Type B pancreatic cell (in vitro differentiated cells): Measurements from ENCODE around the gene DUSP3. TPM values are rescaled to one million over a fixed set of nuclear protein-coding genes. Genes with fewer than 3 reads are reported as not detected.

Experiments
- DNase-seq: peaks from one replicate; pipeline ENCODE4 v3.0.0; 2021; ENCODE audit warnings: mixed read lengths; ENCODE audit not compliant: unreplicated experiment; ENCODE audit errors: extremely low spot score
- H3K27ac Mint-ChIP-seq: 2 replicates; pipeline ENCODE4 v1.8.0; 2021; ENCODE audit warnings: mild to moderate bottlenecking, mixed read lengths
- H3K27me3 Mint-ChIP-seq: 2 replicates; pipeline ENCODE4 v1.8.0; 2021; ENCODE audit warnings: mixed read lengths
- H3K36me3 Mint-ChIP-seq: 2 replicates; pipeline ENCODE4 v1.8.0; 2021; ENCODE audit warnings: mixed read lengths
- H3K4me1 Mint-ChIP-seq: one replicate; pipeline ENCODE4 v1.8.0; 2021; ENCODE audit warnings: mixed read lengths; ENCODE audit not compliant: unreplicated experiment
- H3K4me3 Mint-ChIP-seq: 2 replicates; pipeline ENCODE4 v1.8.0; 2021; ENCODE audit warnings: mild to moderate bottlenecking, mixed read lengths
- H3K9me3 Mint-ChIP-seq: 2 replicates; pipeline ENCODE4 v1.8.0; 2021; ENCODE audit warnings: mixed read lengths
- total RNA-seq: library from RNA; stranded (reverse); gene quantifications from 2 replicates; pipeline ENCODE4 v1.2.1, GENCODE V29; 2021; ENCODE audit warnings: low replicate concordance
- TF ChIP-seq, protein P1 (sequence below): fragments of 200-600 bp; sonication (generic); conservative IDR thresholded peaks from 2 replicates; pipeline ENCODE4 v1.5.0; 2021; ENCODE audit warnings: antibody characterized with exemption, mild to moderate bottlenecking

DUSP3 gene
- total RNA-seq, 1 donor from 2014 or later, result 36.4 TPM

DNA sequence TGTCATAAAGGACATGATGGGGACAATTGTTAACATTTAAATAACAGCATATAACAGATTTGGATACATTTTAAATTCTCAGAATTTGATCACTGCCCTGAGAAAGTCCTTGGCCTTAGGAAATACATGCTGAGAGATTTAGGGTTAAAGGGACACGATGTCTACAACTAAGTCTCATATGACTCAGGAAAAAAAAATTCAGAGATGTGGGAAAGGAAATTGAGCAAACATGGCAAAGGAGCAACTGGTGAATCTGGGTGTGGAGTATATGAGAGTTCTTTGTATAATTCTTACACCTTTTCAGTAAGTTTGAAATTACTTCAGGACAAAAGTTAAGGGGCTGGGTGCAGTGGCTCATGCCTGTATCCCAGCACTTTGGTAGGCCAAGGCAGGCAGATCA is 35.9 kb upstream of the DUSP3 start:
- Mint-ChIP-seq H3K9me3 (no peaks in the 10 kb centered on the region), H3K36me3 (peaks cover 3% of the 10 kb centered on the region), H3K4me3 (no peak overlapping the region), H3K4me1 (no peaks in the 10 kb centered on the region), H3K27me3 (no peaks in the 10 kb centered on the region), H3K27ac (no peak overlapping the region)
- TF ChIP-seq, protein P1, sequence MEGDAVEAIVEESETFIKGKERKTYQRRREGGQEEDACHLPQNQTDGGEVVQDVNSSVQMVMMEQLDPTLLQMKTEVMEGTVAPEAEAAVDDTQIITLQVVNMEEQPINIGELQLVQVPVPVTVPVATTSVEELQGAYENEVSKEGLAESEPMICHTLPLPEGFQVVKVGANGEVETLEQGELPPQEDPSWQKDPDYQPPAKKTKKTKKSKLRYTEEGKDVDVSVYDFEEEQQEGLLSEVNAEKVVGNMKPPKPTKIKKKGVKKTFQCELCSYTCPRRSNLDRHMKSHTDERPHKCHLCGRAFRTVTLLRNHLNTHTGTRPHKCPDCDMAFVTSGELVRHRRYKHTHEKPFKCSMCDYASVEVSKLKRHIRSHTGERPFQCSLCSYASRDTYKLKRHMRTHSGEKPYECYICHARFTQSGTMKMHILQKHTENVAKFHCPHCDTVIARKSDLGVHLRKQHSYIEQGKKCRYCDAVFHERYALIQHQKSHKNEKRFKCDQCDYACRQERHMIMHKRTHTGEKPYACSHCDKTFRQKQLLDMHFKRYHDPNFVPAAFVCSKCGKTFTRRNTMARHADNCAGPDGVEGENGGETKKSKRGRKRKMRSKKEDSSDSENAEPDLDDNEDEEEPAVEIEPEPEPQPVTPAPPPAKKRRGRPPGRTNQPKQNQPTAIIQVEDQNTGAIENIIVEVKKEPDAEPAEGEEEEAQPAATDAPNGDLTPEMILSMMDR, result no peak
- DNase-seq, result no peak

DNA sequence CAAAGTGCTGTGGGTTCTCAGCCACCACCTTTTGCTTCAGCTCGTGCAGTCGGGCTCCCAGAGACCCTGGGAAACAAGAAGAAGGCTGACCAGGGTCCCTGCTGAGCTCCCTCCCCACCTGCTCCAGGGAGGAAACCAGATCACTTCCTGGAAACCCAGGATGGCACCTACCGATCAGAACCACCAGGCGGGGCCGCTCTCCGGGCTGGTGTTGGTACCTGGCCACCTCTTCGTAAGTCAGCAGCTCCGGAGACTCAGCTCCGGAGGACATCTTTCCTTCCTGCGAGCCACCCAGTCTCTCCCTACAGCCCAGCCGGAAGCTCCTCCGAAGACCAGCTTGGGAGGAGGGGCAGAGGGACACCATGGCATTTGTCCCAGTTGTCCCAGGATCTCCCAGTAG is 35.2 kb upstream of the DUSP3 start:
- Mint-ChIP-seq H3K9me3 (no peaks in the 10 kb centered on the region), H3K4me1 (no peaks in the 10 kb centered on the region), H3K36me3 (no peaks in the 10 kb centered on the region), H3K27ac (no peak overlapping the region), H3K4me3 (no peak overlapping the region), H3K27me3 (no peaks in the 10 kb centered on the region)
- TF ChIP-seq, protein P1, result no peak
- DNase-seq, result no peak

DNA sequence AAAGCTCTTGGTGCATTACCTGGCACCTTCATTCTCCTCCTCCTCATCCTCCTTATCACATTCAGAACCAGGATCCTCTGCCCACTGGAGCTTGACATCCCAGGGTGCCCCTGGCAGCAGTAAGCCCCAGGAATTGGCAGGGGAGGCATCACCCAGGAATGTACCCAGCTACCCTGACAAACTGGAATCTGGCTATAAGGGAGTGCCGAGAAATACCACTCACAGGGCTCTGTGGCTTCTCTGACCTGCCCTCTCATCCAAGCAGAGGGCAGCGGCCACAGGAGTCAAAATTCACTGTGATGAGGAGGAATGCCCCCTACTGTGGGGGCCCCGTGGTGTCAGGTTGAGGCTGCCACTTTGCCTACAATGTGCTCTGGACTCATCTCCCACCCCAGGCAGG is 34.6 kb upstream of the DUSP3 start:
- TF ChIP-seq, protein P1, result no peak
- Mint-ChIP-seq H3K4me1 (no peaks in the 10 kb centered on the region), H3K36me3 (no peaks in the 10 kb centered on the region), H3K27me3 (no peaks in the 10 kb centered on the region), H3K9me3 (no peaks in the 10 kb centered on the region), H3K27ac (no peak overlapping the region), H3K4me3 (no peak overlapping the region)
- DNase-seq, result no peak

DNA sequence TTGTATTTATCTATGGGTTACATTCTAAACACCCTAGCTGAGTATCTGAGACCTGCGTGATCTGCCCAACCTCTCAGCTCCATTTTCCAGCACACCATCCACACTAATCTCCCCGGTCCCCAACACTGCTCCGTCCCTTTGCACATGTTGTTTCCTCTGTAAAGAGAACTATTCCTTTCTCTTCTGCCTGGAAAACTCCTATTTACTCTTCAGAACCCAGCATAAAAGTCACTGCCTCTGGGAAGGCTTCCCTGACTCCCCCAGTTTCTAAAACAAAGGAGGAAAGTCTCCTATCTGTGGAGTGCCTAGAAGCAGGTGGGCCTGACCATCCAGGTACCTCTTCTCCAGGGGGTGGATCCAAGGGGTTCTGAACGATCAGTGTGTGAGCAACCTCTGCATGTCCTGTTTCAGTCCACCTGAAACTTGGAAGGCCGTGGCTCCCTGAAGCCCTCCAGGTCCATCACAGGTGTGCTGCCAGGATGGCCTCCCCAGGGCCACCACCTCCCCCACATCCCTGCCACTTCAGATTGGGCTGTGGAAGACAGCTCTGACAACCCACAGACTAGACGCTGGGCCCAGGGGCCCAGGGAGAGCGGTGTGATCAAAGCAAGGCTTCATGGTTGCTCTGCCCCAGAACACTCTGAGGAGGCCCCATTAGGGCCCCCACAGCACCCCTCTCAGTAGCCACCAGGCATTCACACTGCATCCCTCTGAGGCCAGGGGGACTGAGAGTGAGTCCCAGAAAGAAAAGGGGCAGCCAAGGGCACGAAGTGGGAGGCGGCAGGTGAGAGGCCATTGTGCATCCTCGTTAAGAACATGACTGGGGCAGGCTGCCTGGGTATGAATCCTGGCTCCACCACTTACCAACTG is 33.9 kb upstream of the DUSP3 start:
- Mint-ChIP-seq H3K27me3 (no peaks in the 10 kb centered on the region), H3K36me3 (no peaks in the 10 kb centered on the region), H3K4me1 (no peaks in the 10 kb centered on the region), H3K9me3 (no peaks in the 10 kb centered on the region), H3K4me3 (no peak overlapping the region), H3K27ac (no peak overlapping the region)
- TF ChIP-seq, protein P1, result no peak
- DNase-seq, result no peak

DNA sequence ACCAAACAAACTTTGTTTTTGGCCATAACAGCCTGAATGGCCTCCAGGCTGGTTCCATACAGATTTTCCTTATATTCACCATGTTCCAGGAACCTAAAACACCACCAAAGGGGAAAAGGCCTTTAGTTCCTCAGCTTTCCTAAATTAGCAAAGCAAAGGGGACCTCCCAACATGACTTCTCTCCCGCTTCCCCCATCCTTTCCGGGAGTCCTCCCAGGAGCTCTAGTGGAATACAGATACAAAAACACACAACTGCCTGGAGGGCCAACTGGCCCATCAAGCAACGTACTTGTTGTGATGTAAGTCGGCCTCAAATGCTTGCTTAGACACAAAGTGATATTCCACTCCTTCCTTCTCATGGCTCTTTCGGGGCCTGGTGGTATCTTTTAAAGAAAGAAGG is 32.0 kb upstream of the DUSP3 start:
- Mint-ChIP-seq H3K36me3 (no peaks in the 10 kb centered on the region), H3K4me3 (no peak overlapping the region), H3K4me1 (no peaks in the 10 kb centered on the region), H3K27ac (no peak overlapping the region), H3K27me3 (no peaks in the 10 kb centered on the region), H3K9me3 (no peaks in the 10 kb centered on the region)
- TF ChIP-seq, protein P1, result no peak
- no peak for DNase-seq
